Measurements from ENCODE around the gene ZNF559. TPM values are rescaled to one million over a fixed set of nuclear protein-coding genes. Genes with fewer than 3 reads are reported as not detected.
"Not testable (repeated sequence)": the region's sequence is repeated elsewhere in the genome, so short reads cannot be mapped to it uniquely, and the experiment has no call there.

Gene ZNF559
- total RNA-seq (2014; rRNA removed; shearing (Covaris generic)) = 15.8 and 18.4 TPM in 2 replicates

- H3K4me1 ChIP-seq (replicated peaks) = peaks cover 6% of the 10 kb centered on the region; the same call in 1 of the 2 replicates
- H3K27me3 ChIP-seq (replicated peaks) = no peaks in the 10 kb centered on the region
- peak within 1 kb of the TSS; percentile 59 for H3K4me3 ChIP-seq
- H3K9me3 ChIP-seq (replicated peaks) = peaks cover 15% of the 10 kb centered on the region; the same call in 1 of the 2 replicates
- peaks cover 3% of the 10 kb centered on the region; the same call in 1 of the 2 replicates for H3K36me3 ChIP-seq
- peak within 1 kb of the TSS; percentile 38 for H3K27ac ChIP-seq
- DNase-seq (ENCODE audit: low read depth in 1 of 2, low spot score in 2 of 2) = peak; percentile 94 to 95
These were observed at the start of gene ZNF559 for GRCh38 chr19:9323919-9324583. TSS of gene ZNF559 (plus strand) at chr19:9324179. CDS start at chr19:9338550, 14,371 bp downstream.

DNA sequence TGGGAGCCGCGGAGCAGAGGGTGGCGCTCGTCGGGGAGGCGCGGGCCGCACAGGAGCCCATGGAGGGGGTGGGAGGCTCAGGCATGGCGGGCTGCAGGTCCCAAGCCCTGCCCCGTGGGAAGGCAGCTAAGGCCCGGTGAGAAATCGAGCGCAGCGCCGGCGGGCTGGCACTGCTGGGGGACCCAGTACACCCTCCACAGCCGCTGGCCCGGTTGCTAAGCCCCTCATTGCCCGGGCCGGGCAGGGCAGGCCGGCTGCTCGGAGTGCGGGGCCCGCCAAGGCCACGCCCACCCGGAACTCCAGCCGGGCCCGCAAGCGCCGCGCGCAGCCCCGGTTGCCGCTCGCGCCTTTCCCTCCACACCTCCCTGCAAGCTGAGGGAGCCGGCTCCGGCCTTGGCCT lies 40.5 kb upstream of the ZNF559 start:
- H3K36me3 ChIP-seq; H3K4me3 ChIP-seq; H3K27ac ChIP-seq; DNase-seq (ENCODE audit: low read depth in 1 of 2, low spot score in 2 of 2); H3K4me1 ChIP-seq (replicated peaks); H3K27me3 ChIP-seq (replicated peaks); H3K9me3 ChIP-seq (replicated peaks): not testable (repeated sequence)

DNA sequence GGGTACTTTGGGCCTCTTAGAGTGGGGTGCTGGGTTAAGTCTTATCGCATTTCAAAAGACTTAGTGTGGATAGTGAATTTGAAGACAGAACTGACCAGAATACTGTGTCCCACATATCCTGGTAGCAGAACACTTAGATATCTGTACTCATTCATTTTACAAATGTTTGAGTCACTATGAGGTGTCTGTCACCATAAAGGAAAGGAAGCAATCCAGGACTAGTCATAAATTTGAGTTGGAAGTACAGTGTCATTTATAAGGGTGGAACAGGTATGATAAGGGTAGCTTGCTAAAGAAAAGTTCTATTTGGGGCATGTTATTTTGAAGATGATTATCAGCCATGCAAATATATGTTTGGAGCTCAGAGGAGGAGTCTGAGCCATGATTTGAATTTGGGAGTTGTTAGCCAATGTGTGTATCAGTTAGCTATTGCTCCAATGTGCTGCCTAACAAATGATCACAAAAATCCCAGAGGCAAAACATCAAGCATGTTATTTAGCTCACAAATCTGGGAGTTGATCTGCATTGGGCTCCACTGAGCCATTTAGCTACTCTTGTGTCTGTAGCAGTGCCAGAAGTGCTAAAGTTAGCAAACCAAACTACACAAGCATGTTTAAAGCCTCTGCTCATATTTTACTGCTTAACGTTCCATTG lies 34.6 kb upstream of the ZNF559 start:
- Histone ChIP-seq H3K27me3 (replicated peaks) (no peaks in the 10 kb centered on the region), H3K4me1 (replicated peaks) (no peaks in the 10 kb centered on the region), H3K36me3 (peaks cover 13% of the 10 kb centered on the region), H3K9me3 (replicated peaks) (peaks cover 18% of the 10 kb centered on the region), H3K27ac (no peak overlapping the region), H3K4me3 (no peak overlapping the region)
- DNase-seq (ENCODE audit: low read depth in 1 of 2, low spot score in 2 of 2) = no peak

DNA sequence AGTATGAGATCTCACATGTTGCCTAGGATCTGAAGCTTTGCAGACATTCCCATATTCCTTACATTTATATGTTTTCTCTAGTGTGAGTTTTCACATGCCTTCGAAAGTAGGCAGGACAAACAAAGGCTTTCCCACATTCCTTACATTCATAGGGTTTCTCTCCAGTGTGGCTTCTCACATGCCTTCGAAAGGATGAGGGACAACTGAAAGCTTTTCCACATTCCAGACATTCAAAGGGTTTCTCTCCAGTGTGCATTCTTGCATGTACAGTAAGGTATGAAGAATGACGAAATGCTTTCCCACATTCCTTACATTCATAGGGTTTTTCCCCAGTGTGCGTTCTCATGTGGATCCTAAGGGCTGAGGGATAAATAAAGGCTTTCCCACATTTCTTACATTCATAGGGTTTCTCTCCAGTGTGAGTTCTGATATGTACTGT lies 28.5 kb upstream of the ZNF559 start:
- peaks cover 66% of the 10 kb centered on the region for H3K36me3 ChIP-seq

GRCh38 chr19:9296336-9296735 lies 27.6 kb upstream of the ZNF559 start:
- H3K27ac ChIP-seq = 0 out of 2 replicates have a peak overlapping the region, but pooled peaks have one; percentile 11
- no peak for DNase-seq (ENCODE audit: low read depth in 1 of 2, low spot score in 2 of 2)
- peaks cover 75% of the 10 kb centered on the region for H3K36me3 ChIP-seq

More for the DNA sequence above, 28.5 kb upstream of the ZNF559 start:
- Histone ChIP-seq H3K9me3 (replicated peaks) (peaks cover 40% of the 10 kb centered on the region), H3K27ac (no peak overlapping the region), H3K27me3 (replicated peaks) (no peaks in the 10 kb centered on the region), H3K4me3 (no peak overlapping the region), H3K4me1 (replicated peaks) (no peaks in the 10 kb centered on the region)
- DNase-seq (ENCODE audit: low read depth in 1 of 2, low spot score in 2 of 2) = peak in 1 of 2 experiments; percentile 6

GRCh38 chr19:9306443-9306842 lies 17.5 kb upstream of the ZNF559 start:
- Histone ChIP-seq H3K27ac (peak overlapping the region; percentile 59), H3K9me3 (replicated peaks) (peaks cover 7% of the 10 kb centered on the region)

More at GRCh38 chr19:9296336-9296735, 27.6 kb upstream of the ZNF559 start:
- Histone ChIP-seq H3K9me3 (replicated peaks) (peaks cover 43% of the 10 kb centered on the region), H3K27me3 (replicated peaks) (no peaks in the 10 kb centered on the region), H3K4me3 (no peak overlapping the region), H3K4me1 (replicated peaks) (no peaks in the 10 kb centered on the region)

DNA sequence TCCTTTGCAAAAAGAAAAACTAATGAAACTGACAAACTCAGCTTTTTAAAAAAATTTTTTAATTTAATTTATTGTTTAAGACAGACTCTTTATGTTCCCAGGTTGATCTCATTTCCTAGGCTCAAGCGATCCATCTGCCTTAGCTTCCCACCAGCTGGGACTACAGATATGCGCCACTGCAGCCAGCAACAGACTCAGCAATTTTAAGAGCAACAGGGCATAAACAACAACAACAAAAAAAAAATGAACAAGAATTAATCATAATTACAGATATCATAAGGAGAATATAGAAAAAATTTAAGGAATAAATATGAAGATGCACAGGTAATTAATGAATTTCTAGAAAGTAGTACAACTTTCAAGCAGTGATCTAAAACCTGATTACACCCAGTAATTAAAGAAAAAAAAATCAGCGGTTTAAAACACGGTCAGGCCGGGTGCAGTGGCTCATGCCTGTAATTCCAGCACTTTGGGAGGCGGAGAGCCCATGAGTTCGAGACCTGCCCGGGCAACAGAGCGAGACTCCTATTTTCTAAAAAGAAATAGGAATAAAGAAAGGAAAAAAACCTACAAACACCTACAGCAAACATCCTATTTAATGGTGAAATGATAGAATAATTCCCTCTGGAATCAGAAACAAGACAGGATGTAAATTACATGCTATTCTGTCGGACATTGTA lies 15.7 kb upstream of the ZNF559 start:
- peaks cover 21% of the 10 kb centered on the region for H3K36me3 ChIP-seq
- H3K4me1 ChIP-seq (replicated peaks) = peaks cover 6% of the 10 kb centered on the region; the same call in 1 of the 2 replicates
- H3K9me3 ChIP-seq (replicated peaks) = peaks cover 8% of the 10 kb centered on the region
- DNase-seq (ENCODE audit: low read depth in 1 of 2, low spot score in 2 of 2) = no peak
- no peak overlapping the region for H3K27ac ChIP-seq
- no peaks in the 10 kb centered on the region for H3K27me3 ChIP-seq (replicated peaks)
- H3K4me3 ChIP-seq = peak overlapping the region; percentile 71

More at GRCh38 chr19:9306443-9306842, 17.5 kb upstream of the ZNF559 start:
- Histone ChIP-seq H3K4me3 (no peak overlapping the region), H3K27me3 (replicated peaks) (no peaks in the 10 kb centered on the region), H3K36me3 (peaks cover 37% of the 10 kb centered on the region), H3K4me1 (replicated peaks) (peaks cover 6% of the 10 kb centered on the region; the same call in 1 of the 2 replicates)
- peak in 1 of 2 experiments; percentile 62 for DNase-seq (ENCODE audit: low read depth in 1 of 2, low spot score in 2 of 2)

DNA sequence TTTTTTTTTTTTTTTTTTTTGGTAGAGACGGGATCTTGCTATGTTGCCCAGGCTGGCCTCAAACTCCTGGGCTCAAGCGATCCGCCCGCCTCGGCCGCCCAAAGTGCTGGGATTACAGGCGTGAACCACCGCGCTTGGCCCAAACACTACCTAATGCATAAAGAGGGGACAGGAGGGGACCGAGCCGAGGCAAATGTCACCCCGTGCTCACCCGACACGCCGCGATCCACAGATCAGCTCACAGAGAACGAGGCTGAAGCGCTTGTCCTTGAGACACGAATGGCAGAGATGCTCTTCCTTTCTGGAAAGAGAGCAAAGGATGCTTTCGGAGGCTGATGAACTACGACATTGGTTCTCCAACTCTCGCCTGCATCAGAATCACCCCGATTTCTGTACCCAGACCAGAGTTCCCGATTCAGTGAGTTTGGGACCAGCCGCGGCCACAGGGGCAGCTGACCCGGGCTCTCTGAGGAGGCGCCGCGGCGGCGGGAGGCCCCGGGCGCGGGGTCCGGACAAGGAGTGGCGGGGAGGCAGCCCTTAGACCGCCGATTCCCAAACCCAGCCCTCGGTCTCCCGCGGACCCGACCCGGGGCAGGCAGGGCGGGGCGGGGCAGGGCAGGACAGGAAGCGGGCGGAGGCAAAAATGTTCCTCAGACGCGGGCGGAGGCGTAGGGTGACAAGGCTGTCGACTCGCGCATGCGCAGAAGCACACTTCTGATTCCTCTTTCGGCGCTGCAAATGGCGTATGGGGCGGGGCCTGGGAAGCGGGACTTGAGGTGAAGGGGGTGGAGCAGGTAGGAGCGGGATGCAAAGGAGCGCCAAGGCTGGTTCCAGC lies 14.6 kb upstream of the ZNF559 start, which contains the start of gene ZNF699:
Gene ZNF699 (minus strand): TSS at position 700 of the 835 bp plus-strand sequence. CDS start 4,719 bp downstream, outside the sequence.
- Histone ChIP-seq H3K27me3 (replicated peaks) (no peaks in the 10 kb centered on the region), H3K9me3 (replicated peaks) (peaks cover 8% of the 10 kb centered on the region), H3K36me3 (peaks cover 10% of the 10 kb centered on the region), H3K27ac (peak within 1 kb of the TSS; percentile 79), H3K4me3 (peak within 1 kb of the TSS; percentile 71), H3K4me1 (replicated peaks) (peaks cover 6% of the 10 kb centered on the region; the same call in 1 of the 2 replicates)
- peak; percentile 97 to 98 for DNase-seq (ENCODE audit: low read depth in 1 of 2, low spot score in 2 of 2)

DNA sequence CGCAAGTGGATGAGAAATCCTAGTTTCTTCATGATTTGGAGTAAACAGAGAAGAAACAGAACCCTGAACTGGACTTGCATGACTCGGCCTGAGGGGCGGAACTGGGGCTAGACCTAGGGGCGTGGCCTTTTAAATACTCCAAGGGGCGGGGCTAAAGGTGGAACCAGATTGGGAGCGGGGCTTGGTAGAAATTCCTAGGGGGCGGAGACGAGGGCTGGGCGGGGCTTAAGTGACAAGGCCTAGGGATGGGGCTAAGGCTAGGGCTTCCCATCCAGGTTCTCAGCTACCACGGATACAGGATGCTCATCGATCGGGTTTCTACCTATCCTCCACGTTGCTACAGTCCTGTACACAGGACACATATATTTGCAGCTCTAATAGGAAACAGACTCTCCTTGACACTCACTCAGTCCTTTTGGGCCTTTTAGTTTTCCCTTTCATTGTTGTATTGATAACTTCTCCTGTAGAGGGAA lies 14.0 kb upstream of the ZNF559 start:
- Histone ChIP-seq H3K4me1 (replicated peaks) (peaks cover 6% of the 10 kb centered on the region; the same call in 1 of the 2 replicates), H3K27me3 (replicated peaks) (no peaks in the 10 kb centered on the region), H3K9me3 (replicated peaks) (peaks cover 8% of the 10 kb centered on the region), H3K4me3 (peak overlapping the region; percentile 71), H3K27ac (peak overlapping the region; percentile 79), H3K36me3 (peaks cover 3% of the 10 kb centered on the region)
- DNase-seq (ENCODE audit: low read depth in 1 of 2, low spot score in 2 of 2) = peak in 1 of 2 experiments; percentile 88

DNA sequence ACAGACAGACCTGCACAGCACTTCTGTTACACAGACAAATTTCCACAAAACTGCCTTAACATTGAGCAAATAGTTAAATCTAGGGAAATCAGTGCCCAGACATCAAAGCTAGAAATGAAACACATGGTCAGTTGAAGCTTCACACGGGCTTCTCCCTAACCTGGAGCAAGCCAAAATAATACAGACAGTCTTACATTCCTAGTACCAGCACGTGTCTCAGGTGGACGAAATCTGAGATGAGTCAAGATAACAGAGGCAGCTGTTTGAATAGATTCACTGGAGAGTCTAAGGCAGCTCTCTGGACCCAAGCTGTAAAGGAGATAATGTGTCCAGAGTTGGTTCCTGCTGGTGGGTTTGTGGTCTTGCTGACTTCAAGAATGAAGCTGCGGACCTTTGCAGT lies 10.2 kb upstream of the ZNF559 start:
- H3K27ac ChIP-seq = no peak overlapping the region
- H3K4me1 ChIP-seq (replicated peaks) = no peaks in the 10 kb centered on the region; the same call in 1 of the 2 replicates
- H3K9me3 ChIP-seq (replicated peaks) = peaks cover 8% of the 10 kb centered on the region
- peaks cover 3% of the 10 kb centered on the region; the same call in 1 of the 2 replicates for H3K36me3 ChIP-seq
- no peak for DNase-seq (ENCODE audit: low read depth in 1 of 2, low spot score in 2 of 2)
- no peaks in the 10 kb centered on the region for H3K27me3 ChIP-seq (replicated peaks)
- H3K4me3 ChIP-seq = no peak overlapping the region

GRCh38 chr19:9321338-9321737 lies 2.6 kb upstream of the ZNF559 start:
- 0 out of 2 replicates have a peak, but pooled peaks cover 11% of the 10 kb centered on the region for H3K9me3 ChIP-seq (replicated peaks)
- no peak overlapping the region for H3K4me3 ChIP-seq
- H3K27me3 ChIP-seq (replicated peaks) = no peaks in the 10 kb centered on the region
- H3K4me1 ChIP-seq (replicated peaks) = peaks cover 6% of the 10 kb centered on the region; the same call in 1 of the 2 replicates
- H3K27ac ChIP-seq = no peak overlapping the region
- DNase-seq (ENCODE audit: low read depth in 1 of 2, low spot score in 2 of 2) = no peak
- H3K36me3 ChIP-seq = no peaks in the 10 kb centered on the region

DNA sequence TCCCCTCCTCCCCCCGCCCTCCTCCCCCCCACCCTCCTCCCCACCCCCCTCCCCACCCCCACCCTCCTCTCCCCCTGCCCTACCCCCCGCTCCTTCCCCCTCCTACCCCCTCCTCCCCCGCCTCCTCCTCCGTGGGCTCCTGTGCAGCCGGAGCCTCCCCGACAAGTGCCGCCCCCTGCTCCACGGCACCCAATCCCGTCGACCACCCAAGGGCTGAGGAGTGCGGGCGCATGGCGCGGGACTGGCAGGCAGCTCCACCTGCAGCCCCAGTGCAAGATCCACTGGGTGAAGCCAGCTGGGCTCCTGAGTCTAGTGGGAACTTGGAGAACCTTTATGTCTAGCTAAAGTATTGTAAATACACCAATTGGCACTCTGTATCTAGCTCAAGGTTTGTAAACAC lies 2.2 kb upstream of the ZNF559 start:
- not testable (repeated sequence) for H3K4me1 ChIP-seq (replicated peaks); H3K4me3 ChIP-seq; DNase-seq (ENCODE audit: low read depth in 1 of 2, low spot score in 2 of 2); H3K27me3 ChIP-seq (replicated peaks); H3K36me3 ChIP-seq; H3K27ac ChIP-seq
- H3K9me3 ChIP-seq (replicated peaks) = 0 out of 2 replicates have a peak, but pooled peaks cover 11% of the 10 kb centered on the region
